Right atrium auricular region (tissue), 2 donors: ENCODE data around the gene CPM. TPM values are rescaled to one million over a fixed set of nuclear protein-coding genes. Genes with fewer than 3 reads are reported as not detected.

Experiments
- DNase-seq: peaks from one replicate; pipeline ENCODE4 v3.0.0-alpha.2; 2019; ENCODE audit warnings: low spot score
- H3K27ac ChIP-seq, 2 donors: fragments of 200-600 bp; sonication (generic); 1 replicate in 1 of 2; 2 replicates in 1 of 2; pipeline ENCODE4 v1.5.1; 2016 to 2019
- H3K27me3 ChIP-seq, 2 donors: fragments of 200-600 bp; sonication (generic); one replicate each; pipeline versions ENCODE4 v1.5.1 to v1.6.0; 2017 to 2019
- H3K36me3 ChIP-seq: fragments of 200-600 bp; sonication (generic); one replicate; pipeline ENCODE4 v1.5.1; 2016
- H3K4me1 ChIP-seq, 2 donors: fragments of 200-600 bp; sonication (generic); one replicate each; pipeline versions ENCODE4 v1.5.1 to v1.6.0; 2017 to 2019
- H3K4me3 ChIP-seq, 2 donors: fragments of 200-600 bp; sonication (generic); 1 replicate in 1 of 2; 2 replicates in 1 of 2; pipeline ENCODE4 v1.5.1; 2017 to 2019; ENCODE audit warnings: mild to moderate bottlenecking in 1 of 2, moderate library complexity in 1 of 2
- H3K9me3 ChIP-seq, 2 donors: fragments of 200-600 bp; sonication (generic); one replicate each; pipeline ENCODE4 v1.5.1; 2019
- total RNA-seq, 2 donors: library from RNA; depleted of rRNA; stranded (reverse); fragments of >200 nt; gene quantifications; one replicate each; pipeline ENCODE4 v1.1.0, GENCODE V29; 2016
- TF ChIP-seq, protein P1 (sequence below), 2 donors: fragments of 200-600 bp; sonication (generic); IDR thresholded peaks; one replicate each; pipeline ENCODE4 v1.5.1; 2019; ENCODE audit warnings: antibody characterized with exemption in 2 of 2

Gene CPM
- total RNA-seq, 2 donors from 2014 or later: 19.8 to 21.9 TPM

DNA sequence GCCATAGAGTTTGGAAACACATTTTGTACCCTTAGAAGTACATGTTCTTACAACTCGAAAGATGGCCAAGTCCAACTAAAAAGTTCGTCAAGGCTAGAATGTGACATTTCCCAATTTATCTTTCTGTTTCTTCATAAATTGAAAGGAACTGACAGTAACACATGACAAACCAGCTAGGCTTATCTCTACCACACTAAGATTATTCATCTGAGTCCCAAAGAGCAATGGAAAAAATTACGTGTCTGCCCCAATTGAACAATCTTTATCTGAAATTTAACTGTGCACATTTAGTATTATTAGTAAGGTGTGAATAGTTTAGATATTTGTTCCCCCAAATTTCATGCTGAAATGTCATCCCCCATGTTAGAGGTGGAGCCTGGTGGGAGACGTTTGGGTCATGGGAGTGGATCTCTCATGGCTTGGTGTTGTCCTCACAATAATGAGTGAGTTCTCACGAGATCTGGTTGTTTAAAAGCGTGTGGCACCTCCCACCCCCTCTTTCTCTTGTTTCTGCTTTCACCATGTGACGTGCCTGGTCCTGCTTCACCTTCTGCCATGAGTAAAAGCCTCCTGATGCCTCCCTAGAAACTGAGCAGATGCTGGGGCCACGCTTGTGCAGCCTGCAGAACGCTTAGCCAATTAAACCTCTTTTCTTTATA, 13.3 kb downstream of the CPM start:
- no peak for DNase-seq
- H3K4me1 ChIP-seq: no peaks in the 10 kb centered on the region
- H3K27ac ChIP-seq: no peak overlapping the region
- no peaks in the 10 kb centered on the region for H3K36me3 ChIP-seq
- no peaks in the 10 kb centered on the region for H3K9me3 ChIP-seq
- H3K27me3 ChIP-seq: no peaks in the 10 kb centered on the region
- TF ChIP-seq, protein P1, sequence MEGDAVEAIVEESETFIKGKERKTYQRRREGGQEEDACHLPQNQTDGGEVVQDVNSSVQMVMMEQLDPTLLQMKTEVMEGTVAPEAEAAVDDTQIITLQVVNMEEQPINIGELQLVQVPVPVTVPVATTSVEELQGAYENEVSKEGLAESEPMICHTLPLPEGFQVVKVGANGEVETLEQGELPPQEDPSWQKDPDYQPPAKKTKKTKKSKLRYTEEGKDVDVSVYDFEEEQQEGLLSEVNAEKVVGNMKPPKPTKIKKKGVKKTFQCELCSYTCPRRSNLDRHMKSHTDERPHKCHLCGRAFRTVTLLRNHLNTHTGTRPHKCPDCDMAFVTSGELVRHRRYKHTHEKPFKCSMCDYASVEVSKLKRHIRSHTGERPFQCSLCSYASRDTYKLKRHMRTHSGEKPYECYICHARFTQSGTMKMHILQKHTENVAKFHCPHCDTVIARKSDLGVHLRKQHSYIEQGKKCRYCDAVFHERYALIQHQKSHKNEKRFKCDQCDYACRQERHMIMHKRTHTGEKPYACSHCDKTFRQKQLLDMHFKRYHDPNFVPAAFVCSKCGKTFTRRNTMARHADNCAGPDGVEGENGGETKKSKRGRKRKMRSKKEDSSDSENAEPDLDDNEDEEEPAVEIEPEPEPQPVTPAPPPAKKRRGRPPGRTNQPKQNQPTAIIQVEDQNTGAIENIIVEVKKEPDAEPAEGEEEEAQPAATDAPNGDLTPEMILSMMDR (IDR thresholded peaks at IDR 0.05): no peak
- no peak overlapping the region for H3K4me3 ChIP-seq

DNA sequence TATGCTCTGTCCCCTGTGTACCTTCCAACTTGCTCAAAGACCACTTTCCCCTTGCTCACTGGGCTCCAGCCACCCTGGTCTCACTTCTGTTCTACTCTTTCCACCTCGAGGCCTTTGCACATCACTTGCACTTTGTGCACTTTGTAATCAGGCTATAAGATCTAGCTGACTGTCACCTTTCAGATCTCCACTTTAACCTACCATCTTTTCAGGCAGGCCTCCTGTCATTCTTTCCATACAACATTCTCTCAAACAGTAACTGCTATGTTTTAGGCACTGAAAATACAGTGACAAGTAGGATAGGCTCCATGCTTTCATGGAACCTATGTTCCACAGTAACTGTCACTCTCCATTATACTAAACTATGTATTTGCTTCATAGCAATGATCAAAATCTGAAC, 14.0 kb downstream of the CPM start:
- TF ChIP-seq, protein P1 (IDR thresholded peaks at IDR 0.05): no peak
- no peak for DNase-seq
- no peak overlapping the region for H3K4me3 ChIP-seq
- H3K27me3 ChIP-seq: no peaks in the 10 kb centered on the region
- no peak overlapping the region for H3K27ac ChIP-seq
- no peaks in the 10 kb centered on the region for H3K4me1 ChIP-seq
- H3K9me3 ChIP-seq: no peaks in the 10 kb centered on the region
- H3K36me3 ChIP-seq: no peaks in the 10 kb centered on the region

DNA sequence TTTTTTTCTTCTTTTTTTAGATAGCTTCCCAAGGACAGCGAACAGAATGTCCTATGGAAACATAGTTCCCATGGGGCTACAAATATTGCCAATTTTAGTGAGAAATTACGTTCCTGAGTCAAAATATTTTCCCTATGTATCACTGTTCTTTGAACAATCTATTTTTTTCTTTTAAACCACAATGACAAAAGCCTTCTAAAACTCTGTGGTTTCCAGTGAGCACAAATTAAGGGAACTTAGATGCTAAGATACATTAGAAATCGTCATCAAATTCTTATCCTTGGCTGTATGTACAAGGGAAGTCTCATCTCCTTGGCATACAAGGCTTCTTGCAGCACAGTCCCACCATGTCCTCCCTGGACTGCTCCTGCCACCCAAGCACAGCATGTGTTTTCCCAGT, 17.9 kb downstream of the CPM start:
- Histone ChIP-seq H3K36me3 (no peaks in the 10 kb centered on the region), H3K27ac (peak overlapping the region in 1 of 2 donors; percentile 40), H3K4me3 (no peak overlapping the region), H3K27me3 (no peaks in the 10 kb centered on the region), H3K4me1 (no peaks in the 10 kb centered on the region), H3K9me3 (no peaks in the 10 kb centered on the region)
- DNase-seq: no peak
- TF ChIP-seq, protein P1 (IDR thresholded peaks at IDR 0.05): no peak

GRCh38 chr12:68913682-68914081, 19.3 kb downstream of the CPM start:
- DNase-seq: no peak
- Histone ChIP-seq H3K4me1 (no peaks in the 10 kb centered on the region), H3K9me3 (no peaks in the 10 kb centered on the region), H3K27ac (no peak overlapping the region), H3K4me3 (no peak overlapping the region), H3K27me3 (no peaks in the 10 kb centered on the region), H3K36me3 (no peaks in the 10 kb centered on the region)
- TF ChIP-seq, protein P1 (IDR thresholded peaks at IDR 0.05): no peak

GRCh38 chr12:68912916-68913315, 20.1 kb downstream of the CPM start:
- DNase-seq: no peak
- Histone ChIP-seq H3K4me3 (no peak overlapping the region), H3K27ac (no peak overlapping the region), H3K4me1 (no peaks in the 10 kb centered on the region), H3K9me3 (no peaks in the 10 kb centered on the region), H3K27me3 (no peaks in the 10 kb centered on the region), H3K36me3 (no peaks in the 10 kb centered on the region)
- TF ChIP-seq, protein P1 (IDR thresholded peaks at IDR 0.05): no peak

- no peak for DNase-seq
- no peaks in the 10 kb centered on the region for H3K9me3 ChIP-seq
- H3K36me3 ChIP-seq: no peaks in the 10 kb centered on the region
- H3K27me3 ChIP-seq: no peaks in the 10 kb centered on the region
- no peak overlapping the region for H3K27ac ChIP-seq
- H3K4me1 ChIP-seq: no peaks in the 10 kb centered on the region
- TF ChIP-seq, protein P1 (IDR thresholded peaks at IDR 0.05): no peak
- no peak overlapping the region for H3K4me3 ChIP-seq
Observed at GRCh38 chr12:68911197-68911718, 21.7 kb downstream of the CPM start.
